HEK293T (cell line): ENCODE results near the gene SOX18.

ENCODE experiments used
- CTCF ChIA-PET: fragments of 350-600 bp; formaldehyde crosslinking; extraction: SDS; loops from one replicate; lab custom pipeline; 2021; ENCODE audit warnings: antibody characterized with exemption, inconsistent platforms; lab: Yijun Ruan, JAX
- POLR2A ChIA-PET: fragments of 350-600 bp; formaldehyde crosslinking; extraction: SDS; loops from one replicate; lab custom pipeline; 2020; ENCODE audit warnings: antibody characterized with exemption, inconsistent platforms; lab: Yijun Ruan, JAX
- DNase-seq: peaks from one replicate; pipeline ENCODE4 v3.0.0; 2012; ENCODE audit warnings: mixed read lengths; ENCODE audit errors: extremely low spot score
- ARNT ChIP-seq: fragments of 450-650 bp; IDR thresholded peaks from 2 replicates; pipeline ENCODE4 v1.6.1; 2017; ENCODE audit warnings: mild to moderate bottlenecking
- BHLHE40 ChIP-seq: fragments of 450-650 bp; IDR thresholded peaks from 2 replicates; pipeline ENCODE4 v1.6.1; 2016; ENCODE audit warnings: mild to moderate bottlenecking, moderate library complexity, borderline replicate concordance
- CTBP1 ChIP-seq: fragments of 450-650 bp; IDR thresholded peaks from 2 replicates; pipeline ENCODE4 v1.6.1; 2016; ENCODE audit warnings: borderline replicate concordance
- ELF4 ChIP-seq: fragments of 450-650 bp; IDR thresholded peaks from 2 replicates; pipeline ENCODE4 v1.6.1; 2017; ENCODE audit warnings: antibody characterized with exemption
- FOXA1 ChIP-seq: fragments of 450-650 bp; IDR thresholded peaks from 2 replicates; pipeline ENCODE4 v1.6.1; 2016; ENCODE audit warnings: mild to moderate bottlenecking
- FOXK2 ChIP-seq: fragments of 450-650 bp; IDR thresholded peaks from 2 replicates; pipeline ENCODE4 v1.6.1; 2016; ENCODE audit warnings: mild to moderate bottlenecking
- FOXM1 ChIP-seq: fragments of 450-650 bp; IDR thresholded peaks from 2 replicates; pipeline ENCODE4 v1.6.1; 2017; ENCODE audit warnings: mild to moderate bottlenecking, borderline replicate concordance
- HDGF ChIP-seq: fragments of 450-650 bp; IDR thresholded peaks from 2 replicates; pipeline ENCODE4 v1.6.1; 2017; ENCODE audit warnings: antibody characterized with exemption, borderline replicate concordance
- L3MBTL2 ChIP-seq: fragments of 450-650 bp; conservative IDR thresholded peaks from 2 replicates; pipeline ENCODE4 v1.6.1; 2016; ENCODE audit warnings: mild to moderate bottlenecking
- LEF1 ChIP-seq: fragments of 450-650 bp; IDR thresholded peaks from 2 replicates; pipeline ENCODE4 v1.6.1; 2017; ENCODE audit warnings: mild to moderate bottlenecking, borderline replicate concordance
- NFRKB ChIP-seq: fragments of 450-650 bp; IDR thresholded peaks from 2 replicates; pipeline ENCODE4 v1.6.1; 2016; ENCODE audit warnings: mild to moderate bottlenecking, moderate library complexity
- SP1 ChIP-seq: fragments of 450-650 bp; IDR thresholded peaks from 2 replicates; pipeline ENCODE4 v1.6.1; 2017
- SUZ12 ChIP-seq: fragments of 450-650 bp; IDR thresholded peaks from 2 replicates; pipeline ENCODE4 v1.6.1; 2016; ENCODE audit warnings: mild to moderate bottlenecking
- TARDBP ChIP-seq: fragments of 450-650 bp; IDR thresholded peaks from 2 replicates; pipeline ENCODE4 v1.6.1; 2016
- ZNF384 ChIP-seq: fragments of 450-650 bp; IDR thresholded peaks from 2 replicates; pipeline ENCODE4 v1.6.1; 2016
- TF ChIP-seq, protein P1 (sequence below): fragments of 450-650 bp; IDR thresholded peaks from 2 replicates; pipeline ENCODE4 v1.6.1; 2016

Gene SOX18

DNA sequence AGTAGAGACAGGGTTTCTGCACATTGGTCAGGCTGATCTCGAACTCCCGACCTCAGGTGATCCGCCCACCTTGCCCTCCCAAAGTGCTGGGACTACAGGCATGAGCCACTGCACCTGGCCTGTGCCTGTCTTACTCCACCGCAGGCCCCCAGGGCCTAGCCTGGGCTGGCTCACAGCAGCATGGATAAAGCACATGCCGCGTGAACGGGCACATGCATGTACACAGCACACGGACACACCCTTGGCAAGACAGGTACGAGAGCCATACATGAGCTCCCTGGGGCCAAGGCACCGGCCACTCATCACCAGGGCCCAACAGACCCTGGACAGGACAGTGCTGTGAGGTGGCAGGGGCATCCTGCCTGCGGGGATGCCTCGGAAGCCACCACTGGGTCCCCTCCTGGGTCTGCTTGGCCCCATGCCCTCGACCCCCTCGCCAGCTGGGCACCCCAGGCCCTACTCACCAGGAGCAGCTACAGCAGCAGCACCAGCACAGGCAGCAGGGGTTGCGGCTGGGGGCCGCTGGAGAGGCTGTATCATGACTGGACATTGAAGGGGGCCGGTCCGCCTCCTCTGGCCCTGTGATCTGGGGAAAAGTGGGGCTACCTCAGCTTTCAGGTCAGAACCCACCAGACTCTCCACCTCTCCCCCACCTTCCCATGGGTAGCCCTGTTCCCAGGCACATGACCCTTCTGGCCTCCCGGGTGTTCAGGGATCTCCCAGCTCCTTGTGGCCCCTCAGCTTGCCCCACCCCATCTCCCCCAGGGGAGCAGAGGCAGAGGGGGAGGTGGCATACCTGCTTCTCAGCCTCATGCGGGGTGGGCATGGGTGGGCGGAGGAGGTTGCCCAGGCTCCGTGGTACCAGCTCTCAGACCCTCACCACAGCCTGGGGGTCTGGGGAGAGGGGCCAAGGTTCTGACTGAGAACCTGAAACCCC lies 26.9 kb upstream of the SOX18 start:
- CTCF ChIA-PET: no interaction called here
- TF ChIP-seq LEF1 (no peak), ELF4 (no peak)
- no peak for DNase-seq
- POLR2A ChIA-PET: interaction anchor here (1.1 kb wide), 1 partner anchor 14 kb away, joined by 4 read pairs; the partner anchor contains the start of gene TCEA2

DNA sequence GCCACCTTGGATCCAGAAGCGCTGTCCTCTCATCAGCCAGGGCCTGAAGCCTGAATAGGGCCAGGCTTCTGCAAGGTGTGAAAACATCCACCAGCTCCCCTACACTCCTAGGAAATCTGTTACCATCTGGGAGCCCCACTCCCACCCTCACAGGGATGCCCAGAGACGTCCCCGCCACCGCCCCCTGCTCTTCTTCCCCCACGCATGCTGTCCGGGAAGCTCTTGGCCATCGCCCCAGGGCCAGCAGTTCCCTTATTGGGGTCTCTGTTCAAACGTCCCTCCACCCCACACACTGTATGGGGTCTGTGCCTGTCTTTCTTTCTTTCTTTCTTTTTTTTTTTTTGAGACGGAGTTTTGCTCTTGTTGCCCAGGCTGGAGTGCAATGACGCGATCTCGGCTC lies 26.1 kb upstream of the SOX18 start:
- ChIA-PET POLR2A (interaction anchor here (1.1 kb wide), 1 partner anchor 13 kb away, joined by 4 read pairs; the partner anchor contains the start of gene TCEA2), CTCF (no interaction called here)
- no peak for DNase-seq
- TF ChIP-seq BHLHE40: no peak
- TF ChIP-seq HDGF: no peak
- TF ChIP-seq ELF4: no peak

DNA sequence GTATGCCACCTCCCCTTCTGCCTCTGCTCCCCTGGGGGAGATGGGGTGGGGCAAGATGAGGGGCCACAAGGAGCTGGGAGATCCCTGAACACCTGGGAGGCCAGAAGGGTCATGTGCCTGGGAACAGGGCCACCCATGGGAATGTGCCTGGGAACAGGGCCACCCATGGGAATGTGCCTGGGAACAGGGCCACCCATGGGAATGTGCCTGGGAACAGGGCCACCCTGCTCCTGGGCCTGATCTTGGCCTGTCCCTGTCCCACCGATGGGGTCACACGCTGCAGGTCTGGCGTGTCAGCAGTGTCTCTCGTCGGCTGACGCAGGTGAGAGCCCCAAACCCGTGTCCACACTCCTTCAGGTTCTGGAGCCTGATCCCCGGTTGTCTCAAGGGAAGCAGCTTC lies 25.5 kb upstream of the SOX18 start:
- DNase-seq: no peak
- ChIA-PET CTCF (no interaction called here), POLR2A (interaction anchor here (1.1 kb wide), 1 partner anchor 12 kb away, joined by 4 read pairs; the partner anchor contains the start of gene TCEA2)
- TF ChIP-seq ZNF384: no peak
- no peak for TF ChIP-seq SP1
- no peak for TF ChIP-seq BHLHE40
- TF ChIP-seq SUZ12: no peak
- no peak for TF ChIP-seq ARNT
- TF ChIP-seq CTBP1: no peak
- TF ChIP-seq NFRKB: no peak
- TF ChIP-seq TARDBP: no peak
- no peak for TF ChIP-seq HDGF
- TF ChIP-seq FOXA1: no peak
- no peak for TF ChIP-seq FOXM1

DNA sequence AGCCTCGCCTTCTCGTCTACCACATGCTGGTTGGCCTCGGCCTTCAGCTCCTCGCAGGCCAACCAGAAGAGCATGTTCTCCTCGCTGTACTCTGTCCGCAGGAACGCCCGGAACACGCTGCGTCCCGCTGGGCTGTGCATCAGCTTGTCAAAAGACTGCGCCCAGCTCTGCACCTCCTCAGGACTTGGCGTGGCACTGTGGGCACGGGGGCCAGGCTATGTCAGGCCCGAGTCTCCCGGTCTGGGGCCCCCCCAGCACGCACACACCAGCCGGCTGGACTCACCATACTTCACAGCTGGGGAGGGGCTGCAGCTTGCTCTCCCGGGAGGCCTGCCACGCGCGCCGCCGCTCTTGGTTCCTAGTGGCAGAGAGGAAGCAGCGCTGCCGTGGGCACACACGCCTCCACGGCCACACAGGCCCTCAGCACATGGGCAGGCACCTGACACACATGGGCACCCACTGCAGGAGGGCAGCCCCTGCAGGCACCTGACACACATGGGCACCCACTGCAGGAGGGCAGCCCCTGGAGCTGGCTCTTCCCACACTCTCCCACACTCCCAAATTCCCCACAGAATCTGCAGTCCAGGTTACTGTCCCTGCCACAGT lies 24.8 kb upstream of the SOX18 start:
- no peak for DNase-seq
- ChIA-PET CTCF (no interaction called here), POLR2A (no interaction called here)
- TF ChIP-seq BHLHE40 (no peak), SUZ12 (no peak), TARDBP (no peak), SP1 (no peak), FOXK2 (no peak), LEF1 (no peak), L3MBTL2 (no peak), NFRKB (no peak), FOXM1 (no peak), ARNT (no peak), FOXA1 (no peak), CTBP1 (no peak), HDGF (no peak), ELF4 (no peak)
- TF ChIP-seq, protein P1, sequence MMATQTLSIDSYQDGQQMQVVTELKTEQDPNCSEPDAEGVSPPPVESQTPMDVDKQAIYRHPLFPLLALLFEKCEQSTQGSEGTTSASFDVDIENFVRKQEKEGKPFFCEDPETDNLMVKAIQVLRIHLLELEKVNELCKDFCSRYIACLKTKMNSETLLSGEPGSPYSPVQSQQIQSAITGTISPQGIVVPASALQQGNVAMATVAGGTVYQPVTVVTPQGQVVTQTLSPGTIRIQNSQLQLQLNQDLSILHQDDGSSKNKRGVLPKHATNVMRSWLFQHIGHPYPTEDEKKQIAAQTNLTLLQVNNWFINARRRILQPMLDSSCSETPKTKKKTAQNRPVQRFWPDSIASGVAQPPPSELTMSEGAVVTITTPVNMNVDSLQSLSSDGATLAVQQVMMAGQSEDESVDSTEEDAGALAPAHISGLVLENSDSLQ: no peak

DNA sequence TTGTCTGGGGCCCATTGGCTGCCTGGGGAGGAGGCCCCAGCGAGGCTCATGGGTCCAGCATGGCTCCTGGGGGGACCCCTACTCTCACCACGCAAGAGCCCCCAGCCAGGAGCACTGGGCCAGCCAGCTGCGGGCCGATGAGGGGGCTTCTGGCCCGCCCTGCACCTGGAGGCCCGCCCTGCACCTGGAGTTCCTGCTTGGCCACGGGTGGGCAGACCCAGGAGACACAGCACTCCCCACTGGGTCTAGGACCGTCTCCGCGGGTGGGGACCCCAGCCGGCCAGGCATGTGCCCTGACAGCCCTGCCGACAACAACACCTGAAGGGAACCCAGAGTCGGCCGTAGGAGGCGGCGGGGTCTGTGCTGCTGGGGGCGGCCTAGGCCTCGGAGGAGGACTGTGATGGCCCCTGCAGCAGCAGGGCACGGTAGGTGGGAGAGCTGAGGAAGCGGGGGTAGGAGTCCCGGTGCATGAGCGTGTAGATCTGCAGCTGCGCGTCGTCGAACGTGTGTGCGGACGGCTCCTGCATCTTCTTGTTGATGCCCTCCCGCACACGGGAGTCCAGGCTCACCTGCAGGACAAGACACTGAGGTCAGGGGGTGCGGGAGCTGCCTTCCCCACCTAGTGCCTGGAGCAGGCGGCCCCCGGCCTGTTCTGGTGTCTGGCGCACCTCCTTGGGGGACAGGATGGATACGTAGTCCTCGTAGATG lies 24.2 kb upstream of the SOX18 start:
- ChIA-PET CTCF (no interaction called here), POLR2A (no interaction called here)
- DNase-seq: no peak
- TF ChIP-seq SUZ12: no peak
- TF ChIP-seq ARNT: no peak
- TF ChIP-seq LEF1: no peak
- TF ChIP-seq HDGF: no peak
- TF ChIP-seq ELF4: no peak

DNA sequence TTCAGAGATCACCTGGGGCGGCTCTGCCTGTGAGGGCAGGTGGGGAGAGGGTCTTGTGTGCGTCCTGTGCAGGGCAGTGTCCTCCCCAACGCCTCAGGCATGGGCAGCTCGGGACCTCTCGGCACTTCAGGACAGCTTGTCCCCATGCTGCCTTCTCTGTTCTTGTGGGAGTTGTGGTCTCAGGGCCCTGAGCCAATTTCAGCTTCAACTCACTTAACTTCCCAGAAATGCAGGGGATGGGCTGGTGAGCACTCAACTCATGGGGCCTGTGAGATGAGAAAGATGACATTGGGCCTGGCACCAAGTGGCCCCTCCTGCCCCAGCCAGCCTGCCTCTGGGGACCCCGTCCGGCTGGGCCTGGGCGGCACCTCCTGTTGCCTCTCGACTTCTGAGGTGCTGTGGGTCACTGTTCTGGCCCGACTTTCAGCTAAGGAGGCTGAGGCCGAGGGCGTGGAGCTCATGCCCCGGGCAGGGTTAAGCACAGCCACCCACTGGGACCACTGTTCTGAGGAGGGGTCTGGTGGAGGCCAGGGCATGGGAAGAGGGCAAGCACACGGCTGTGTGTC lies 23.1 kb upstream of the SOX18 start:
- POLR2A ChIA-PET: interaction anchor here (1.9 kb wide), 1 partner anchor 10 kb away, joined by 10 read pairs; the partner anchor contains the start of gene TCEA2
- CTCF ChIA-PET: interaction anchor here (0.6 kb wide), 1 partner anchor 117 kb away, joined by 3 read pairs; no protein-coding TSS in a partner anchor
- DNase-seq: no peak

More for the DNA sequence above, 23.1 kb upstream of the SOX18 start:
- TF ChIP-seq FOXK2 (no peak), CTBP1 (no peak), HDGF (no peak), ZNF384 (no peak), SUZ12 (no peak), L3MBTL2 (no peak), ARNT (no peak), LEF1 (no peak)
- TF ChIP-seq, protein P1: no peak
